ENCODE measurements around the gene OTOG. TPM values are rescaled to one million over a fixed set of nuclear protein-coding genes. Genes with fewer than 3 reads are reported as not detected.

Gene OTOG
- polyA plus RNA-seq, 1 experiment: not detected

DNA sequence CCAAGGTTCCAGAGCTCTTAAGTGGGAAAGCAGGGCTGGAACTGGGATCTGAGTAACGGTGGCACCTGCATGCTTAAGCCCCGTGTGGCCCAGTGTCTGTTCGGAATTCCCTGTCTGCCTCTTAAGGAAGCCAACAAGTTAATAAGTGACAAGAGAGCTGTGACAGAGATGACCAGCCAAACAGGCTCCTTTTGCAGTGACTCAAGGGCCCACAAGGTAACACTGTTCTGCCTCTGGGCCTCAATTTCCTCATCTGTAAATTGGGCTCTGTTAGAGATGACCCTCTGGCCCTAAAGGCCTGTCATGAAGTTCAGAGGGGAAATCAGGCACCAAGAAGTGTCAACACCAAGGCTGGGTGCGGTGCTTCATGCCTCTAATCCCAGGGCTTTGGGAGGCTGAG is 21.5 kb upstream of the OTOG start:
- no peak for DNase-seq (ENCODE audit: low read depth)
- peaks cover 7% of the 10 kb centered on the region for H3K27me3 ChIP-seq (ENCODE audit: control insufficient read depth, insufficient read depth, low read length)
- CTCF ChIA-PET: interaction anchor here (1.6 kb wide), 2 partner anchors 21 to 142 kb away, joined by 4 to 7 read pairs; no protein-coding TSS in a partner anchor
- TF ChIP-seq, protein P1, sequence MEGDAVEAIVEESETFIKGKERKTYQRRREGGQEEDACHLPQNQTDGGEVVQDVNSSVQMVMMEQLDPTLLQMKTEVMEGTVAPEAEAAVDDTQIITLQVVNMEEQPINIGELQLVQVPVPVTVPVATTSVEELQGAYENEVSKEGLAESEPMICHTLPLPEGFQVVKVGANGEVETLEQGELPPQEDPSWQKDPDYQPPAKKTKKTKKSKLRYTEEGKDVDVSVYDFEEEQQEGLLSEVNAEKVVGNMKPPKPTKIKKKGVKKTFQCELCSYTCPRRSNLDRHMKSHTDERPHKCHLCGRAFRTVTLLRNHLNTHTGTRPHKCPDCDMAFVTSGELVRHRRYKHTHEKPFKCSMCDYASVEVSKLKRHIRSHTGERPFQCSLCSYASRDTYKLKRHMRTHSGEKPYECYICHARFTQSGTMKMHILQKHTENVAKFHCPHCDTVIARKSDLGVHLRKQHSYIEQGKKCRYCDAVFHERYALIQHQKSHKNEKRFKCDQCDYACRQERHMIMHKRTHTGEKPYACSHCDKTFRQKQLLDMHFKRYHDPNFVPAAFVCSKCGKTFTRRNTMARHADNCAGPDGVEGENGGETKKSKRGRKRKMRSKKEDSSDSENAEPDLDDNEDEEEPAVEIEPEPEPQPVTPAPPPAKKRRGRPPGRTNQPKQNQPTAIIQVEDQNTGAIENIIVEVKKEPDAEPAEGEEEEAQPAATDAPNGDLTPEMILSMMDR (IDR thresholded peaks at IDR 0.05; ENCODE audit: insufficient read depth, low read depth, low read length): no peak
- POLR2A ChIA-PET: no interaction called here
- H3K36me3 ChIP-seq (ENCODE audit: control insufficient read depth, insufficient read depth, low read length): no peaks in the 10 kb centered on the region
- H3K4me3 ChIP-seq (ENCODE audit: low read depth, low read length): no peak overlapping the region

DNA sequence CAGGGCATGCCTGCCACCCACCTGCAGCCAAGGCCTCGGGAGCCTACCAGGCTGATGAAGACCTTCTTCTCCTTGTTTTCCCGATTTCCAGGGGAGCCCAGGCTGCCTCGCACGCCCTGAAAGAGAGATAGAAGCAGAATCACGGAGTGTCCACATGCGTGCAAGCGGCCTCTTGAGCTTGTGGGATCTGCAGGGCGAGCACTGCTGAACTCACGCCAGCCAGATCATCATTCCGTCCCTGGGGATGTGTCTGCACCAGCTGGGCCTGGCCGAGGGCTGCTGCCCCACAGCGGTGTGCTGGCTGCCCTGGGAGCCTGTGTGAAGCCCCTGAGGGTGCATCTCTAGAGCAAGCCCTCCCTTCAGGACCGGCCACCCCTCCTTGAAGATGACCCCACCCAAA is 20.7 kb upstream of the OTOG start:
- H3K36me3 ChIP-seq (ENCODE audit: control insufficient read depth, insufficient read depth, low read length): no peaks in the 10 kb centered on the region
- no peak for DNase-seq (ENCODE audit: low read depth)
- POLR2A ChIA-PET: no interaction called here
- CTCF ChIA-PET: interaction anchor here (1.0 kb wide), 1 partner anchor 10 kb away, joined by 3 read pairs; no protein-coding TSS in a partner anchor
- TF ChIP-seq, protein P1 (IDR thresholded peaks at IDR 0.05; ENCODE audit: insufficient read depth, low read depth, low read length): no peak
- H3K4me3 ChIP-seq (ENCODE audit: low read depth, low read length): no peak overlapping the region
- H3K27me3 ChIP-seq (ENCODE audit: control insufficient read depth, insufficient read depth, low read length): peaks cover 7% of the 10 kb centered on the region

DNA sequence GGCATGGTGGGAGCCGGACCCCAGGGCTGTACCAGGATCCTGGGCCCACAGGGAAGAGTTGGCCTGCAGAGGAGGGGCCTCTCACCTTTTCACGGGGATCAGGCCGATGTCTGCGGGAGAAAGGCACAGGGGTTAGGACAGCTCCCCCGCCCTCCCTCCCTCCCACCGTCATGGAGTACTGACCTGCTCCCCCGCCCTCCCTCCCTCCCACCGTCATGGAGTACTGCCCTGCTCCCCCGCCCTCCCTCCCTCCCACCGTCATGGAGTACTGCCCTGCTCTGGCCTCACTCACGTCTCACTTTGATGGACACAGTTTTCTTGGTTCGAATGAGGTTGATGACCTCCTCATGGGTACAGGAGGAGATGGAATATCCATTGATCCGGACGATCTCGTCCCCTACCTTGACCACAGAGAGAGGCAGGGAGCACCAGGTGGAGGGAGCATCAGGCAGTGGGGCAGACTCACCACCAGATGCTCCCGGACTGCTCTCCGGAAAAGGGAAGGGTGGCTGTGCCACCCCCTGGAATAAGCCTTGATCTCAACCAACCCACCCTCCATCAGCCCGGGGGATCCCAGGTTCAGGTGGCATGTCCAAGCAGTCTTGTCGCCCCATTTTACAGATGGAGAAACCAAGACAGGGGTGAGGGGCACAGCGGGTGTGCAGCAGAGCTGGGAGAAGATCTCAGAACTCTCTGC is 20.0 kb upstream of the OTOG start:
- Histone ChIP-seq H3K36me3 (ENCODE audit: control insufficient read depth, insufficient read depth, low read length) (no peaks in the 10 kb centered on the region), H3K4me3 (ENCODE audit: low read depth, low read length) (no peak overlapping the region), H3K27me3 (ENCODE audit: control insufficient read depth, insufficient read depth, low read length) (peaks cover 7% of the 10 kb centered on the region)
- POLR2A ChIA-PET: no interaction called here
- DNase-seq (ENCODE audit: low read depth): no peak
- CTCF ChIA-PET: interaction anchor here (0.9 to 2.4 kb wide), 10 partner anchors 9 to 740 kb away, joined by 3 to 21 read pairs (median 5); no protein-coding TSS in a partner anchor
- TF ChIP-seq, protein P1 (IDR thresholded peaks at IDR 0.05; ENCODE audit: insufficient read depth, low read depth, low read length): no peak

DNA sequence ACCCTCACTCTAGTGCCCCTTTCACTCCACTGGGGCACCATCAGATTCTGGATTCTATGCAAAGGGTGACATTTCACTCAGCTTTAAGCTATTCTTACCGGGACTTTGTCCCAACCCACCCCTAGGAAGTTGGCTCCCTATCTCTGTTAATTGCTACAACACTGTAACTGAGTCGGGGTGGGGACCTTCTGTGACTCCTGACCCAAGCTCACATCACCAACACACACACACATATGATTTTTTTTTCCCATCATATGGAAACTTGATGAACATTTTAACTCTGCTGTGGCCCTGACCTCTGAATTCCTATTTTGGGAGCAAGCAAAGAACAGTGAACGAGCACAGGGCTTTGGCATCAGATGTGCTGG is 19.4 kb upstream of the OTOG start:
- TF ChIP-seq, protein P1 (IDR thresholded peaks at IDR 0.05; ENCODE audit: insufficient read depth, low read depth, low read length): no peak
- Histone ChIP-seq H3K27me3 (ENCODE audit: control insufficient read depth, insufficient read depth, low read length) (peaks cover 7% of the 10 kb centered on the region), H3K4me3 (ENCODE audit: low read depth, low read length) (no peak overlapping the region), H3K36me3 (ENCODE audit: control insufficient read depth, insufficient read depth, low read length) (no peaks in the 10 kb centered on the region)
- ChIA-PET CTCF (interaction anchor here (0.9 to 2.4 kb wide), 15 partner anchors 10 to 740 kb away, joined by 3 to 21 read pairs (median 5); no protein-coding TSS in a partner anchor), POLR2A (no interaction called here)
- no peak for DNase-seq (ENCODE audit: low read depth)

DNA sequence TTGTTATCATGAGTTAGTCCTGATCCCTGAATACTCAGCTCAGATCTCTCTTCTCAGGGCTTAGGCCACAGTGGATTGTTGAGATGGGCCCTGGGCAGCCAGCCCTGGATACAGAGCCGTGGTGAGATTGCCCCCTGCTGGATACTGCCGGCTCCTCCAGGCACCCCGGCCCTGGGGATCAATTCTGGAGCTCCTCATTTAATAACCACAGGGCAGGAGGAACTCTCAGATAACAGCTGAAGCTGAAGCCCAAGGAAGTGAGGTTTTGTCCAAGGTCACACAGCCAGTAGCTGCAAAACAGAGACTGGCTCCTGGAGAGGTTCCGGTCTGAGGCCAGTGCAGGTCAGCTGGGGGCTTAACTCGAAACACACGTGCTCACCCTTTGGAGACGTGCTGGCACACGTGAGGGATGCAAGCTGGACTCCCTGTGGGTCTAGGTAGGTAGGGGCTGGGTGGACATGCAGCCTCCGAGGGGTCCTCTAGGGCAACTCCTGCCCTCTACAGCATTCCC is 18.8 kb upstream of the OTOG start:
- H3K4me3 ChIP-seq (ENCODE audit: low read depth, low read length): no peak overlapping the region
- ChIA-PET POLR2A (no interaction called here), CTCF (interaction anchor here (0.6 to 2.4 kb wide), 19 partner anchors 11 to 741 kb away, joined by 3 to 21 read pairs (median 4); no protein-coding TSS in a partner anchor)
- DNase-seq (ENCODE audit: low read depth): no peak
- TF ChIP-seq, protein P1 (IDR thresholded peaks at IDR 0.05; ENCODE audit: insufficient read depth, low read depth, low read length): peak; percentile 75
- peaks cover 7% of the 10 kb centered on the region for H3K27me3 ChIP-seq (ENCODE audit: control insufficient read depth, insufficient read depth, low read length)
- no peaks in the 10 kb centered on the region for H3K36me3 ChIP-seq (ENCODE audit: control insufficient read depth, insufficient read depth, low read length)
